IMR-90 (cell line): ENCODE measurements around the gene RAB43. TPM values are rescaled to one million over a fixed set of nuclear protein-coding genes. Genes with fewer than 3 reads are reported as not detected.

Experiments
- ATAC-seq: fragments of 200-7000 bp; cut with Tn5 transposase; 2 replicates; pipeline ENCODE4 v1.9.1; 2020; ENCODE audit warnings: low read depth, mild to moderate bottlenecking, moderate library complexity
- BruUV-seq: library from RNA; stranded (reverse); fragments of 400-500 nt; replicated peaks from 2 replicates; lab custom pipeline; 2021; lab: Mats Ljungman, UMichigan
- CTCF ChIA-PET: fragments of 300-600 bp; formaldehyde crosslinking; extraction: SDS; loops from one replicate; lab custom pipeline; 2021; ENCODE audit warnings: antibody characterized with exemption; lab: Yijun Ruan, JAX
- POLR2A ChIA-PET: fragments of 300-600 bp; sonication (Branson Sonifier 250); formaldehyde crosslinking; loops from one replicate; lab custom pipeline; 2022; ENCODE audit warnings: antibody characterized with exemption; ENCODE audit not compliant: unreplicated experiment; lab: Charles Lee
- DNase-seq: peaks from one replicate; pipeline ENCODE4 v3.0.0; 2013
- H2AFZ ChIP-seq: replicated peaks from 2 replicates; pipeline ENCODE3; 2013; ENCODE audit warnings: low read length, mild to moderate bottlenecking; ENCODE audit not compliant: poor library complexity
- H2AK5ac ChIP-seq: 2 replicates; pipeline ENCODE4 v1.6.1; 2013; ENCODE audit warnings: low read depth, low read length, inconsistent platforms
- H2AK9ac ChIP-seq: replicated peaks from 2 replicates; pipeline ENCODE3; 2013; ENCODE audit warnings: mild to moderate bottlenecking, low read depth, low read length, moderate library complexity; ENCODE audit not compliant: poor library complexity
- H2BK120ac ChIP-seq: 2 replicates; pipeline ENCODE4 v1.6.1; 2013; ENCODE audit warnings: low read depth, low read length, inconsistent platforms
- H2BK15ac ChIP-seq: 3 replicates; pipeline ENCODE4 v1.6.1; 2013; ENCODE audit warnings: low read depth, low read length, inconsistent platforms
- H2BK20ac ChIP-seq: 2 replicates; pipeline ENCODE4 v1.6.1; 2013; ENCODE audit warnings: low read depth, mild to moderate bottlenecking, inconsistent platforms, low read length, moderate library complexity
- H2BK5ac ChIP-seq: 2 replicates; pipeline ENCODE4 v1.6.1; 2013; ENCODE audit warnings: mild to moderate bottlenecking, low read depth, low read length, inconsistent platforms; ENCODE audit not compliant: poor library complexity, severe bottlenecking
- H3K14ac ChIP-seq: replicated peaks from 2 replicates; pipeline ENCODE4 v1.6.1; 2013; ENCODE audit warnings: low read depth, low read length, inconsistent platforms
- H3K18ac ChIP-seq: 2 replicates; pipeline ENCODE4 v1.6.1; 2013; ENCODE audit warnings: low read depth, low read length, control low read depth
- H3K23ac ChIP-seq: 2 replicates; pipeline ENCODE4 v1.6.1; 2013; ENCODE audit warnings: low read depth, low read length, inconsistent platforms
- H3K27ac ChIP-seq: 2 replicates; pipeline ENCODE4 v1.5.1; 2013; ENCODE audit warnings: mild to moderate bottlenecking, control low read depth, low read length; ENCODE audit not compliant: insufficient read depth
- H3K27me3 ChIP-seq: 2 replicates; pipeline ENCODE4 v1.6.1; 2013; ENCODE audit warnings: low read length; ENCODE audit not compliant: control insufficient read depth, insufficient read depth
- H3K36me3 ChIP-seq: 2 replicates; pipeline ENCODE4 v1.6.1; 2013; ENCODE audit warnings: low read length, mixed read lengths; ENCODE audit not compliant: control insufficient read depth, insufficient read depth
- H3K4ac ChIP-seq: 2 replicates; pipeline ENCODE4 v1.6.1; 2013; ENCODE audit warnings: low read depth, low read length, inconsistent platforms
- H3K4me1 ChIP-seq: 2 replicates; pipeline ENCODE4 v1.6.1; 2013; ENCODE audit warnings: low read length, mixed read lengths; ENCODE audit not compliant: control insufficient read depth, insufficient read depth
- H3K4me2 ChIP-seq: 2 replicates; pipeline ENCODE4 v1.6.1; 2013; ENCODE audit warnings: low read depth, mild to moderate bottlenecking, control low read depth, low read length, moderate library complexity
- H3K4me3 ChIP-seq: 2 replicates; pipeline ENCODE4 v1.5.1; 2013; ENCODE audit warnings: low read depth, mild to moderate bottlenecking, control low read depth, low read length, moderate library complexity; ENCODE audit not compliant: insufficient read depth
- H3K56ac ChIP-seq: 2 replicates; pipeline ENCODE4 v1.6.1; 2013; ENCODE audit warnings: low read length, inconsistent platforms; ENCODE audit not compliant: insufficient read depth; ENCODE audit errors: extremely low read depth
- H3K79me1 ChIP-seq, 2 experiments: 2 replicates each; pipeline ENCODE4 v1.6.1; 2013; ENCODE audit warnings: low read length in 2 of 2, inconsistent platforms in 1 of 2, low read depth in 1 of 2
- H3K9ac ChIP-seq: 2 replicates; pipeline ENCODE4 v1.6.1; 2013; ENCODE audit warnings: low read depth, low read length, control low read depth
- H3K9me1 ChIP-seq: 2 replicates; pipeline ENCODE4 v1.6.1; 2013; ENCODE audit warnings: low read length, inconsistent platforms; ENCODE audit not compliant: insufficient read depth
- H3K9me3 ChIP-seq: 2 replicates; pipeline ENCODE4 v1.6.1; 2013; ENCODE audit warnings: low read length; ENCODE audit not compliant: control insufficient read depth, insufficient read depth
- H4K20me1 ChIP-seq: 2 replicates; pipeline ENCODE4 v1.6.1; 2013; ENCODE audit warnings: low read length, inconsistent platforms; ENCODE audit not compliant: insufficient read depth
- H4K5ac ChIP-seq: 2 replicates; pipeline ENCODE4 v1.6.1; 2013; ENCODE audit warnings: mild to moderate bottlenecking, low read depth, low read length, control low read depth
- H4K8ac ChIP-seq, 2 experiments: 2 replicates each; pipeline ENCODE4 v1.6.1; 2013; ENCODE audit warnings: low read depth in 2 of 2, low read length in 2 of 2, control low read depth in 1 of 2, inconsistent platforms in 1 of 2
- H4K91ac ChIP-seq: 2 replicates; pipeline ENCODE4 v1.6.1; 2013; ENCODE audit warnings: low read depth, low read length, inconsistent platforms; ENCODE audit not compliant: insufficient read depth
- BHLHE40 ChIP-seq: fragments of 150-350 bp; IDR thresholded peaks from 2 replicates; pipeline ENCODE4 v1.6.1; 2016; ENCODE audit warnings: mild to moderate bottlenecking, low read depth, low read length
- CEBPB ChIP-seq: IDR thresholded peaks from 2 replicates; pipeline ENCODE4 v1.6.1; 2012; ENCODE audit warnings: low read depth, low read length, improper control_type of control experiment
- CHD1 ChIP-seq: IDR thresholded peaks from 2 replicates; pipeline ENCODE4 v1.6.1; 2012; ENCODE audit warnings: low read depth, low read length, improper control_type of control experiment
- MAFK ChIP-seq: IDR thresholded peaks from 2 replicates; pipeline ENCODE4 v1.6.1; 2012; ENCODE audit warnings: low read depth, low read length, improper control_type of control experiment
- MAZ ChIP-seq: IDR thresholded peaks from 2 replicates; pipeline ENCODE4 v1.6.1; 2012; ENCODE audit warnings: low read depth, mild to moderate bottlenecking, low read length, improper control_type of control experiment, moderate library complexity, borderline replicate concordance
- NFE2L2 ChIP-seq: fragments of 150-350 bp; IDR thresholded peaks from 2 replicates; pipeline ENCODE4 v1.6.1; 2016; ENCODE audit warnings: low read depth, mild to moderate bottlenecking, low read length
- RAD21 ChIP-seq: IDR thresholded peaks from 2 replicates; pipeline ENCODE4 v1.6.1; 2012; ENCODE audit warnings: low read length, improper control_type of control experiment
- RCOR1 ChIP-seq: IDR thresholded peaks from 2 replicates; pipeline ENCODE4 v1.6.1; 2012; ENCODE audit warnings: mild to moderate bottlenecking, low read length, improper control_type of control experiment; ENCODE audit not compliant: insufficient replicate concordance
- RFX5 ChIP-seq: IDR thresholded peaks from 2 replicates; pipeline ENCODE4 v1.8.0; 2012; ENCODE audit warnings: low read depth, mild to moderate bottlenecking, low read length, moderate library complexity
- SMC3 ChIP-seq: fragments of 150-350 bp; IDR thresholded peaks from 2 replicates; pipeline ENCODE4 v1.6.1; 2016; ENCODE audit warnings: low read depth, mild to moderate bottlenecking, antibody characterized with exemption, low read length, moderate library complexity
- USF2 ChIP-seq: fragments of 150-350 bp; IDR thresholded peaks from 2 replicates; pipeline ENCODE4 v1.6.1; 2017; ENCODE audit warnings: mild to moderate bottlenecking, antibody characterized with exemption, low read length, low read depth
- WGBS, 2 experiments: methylation state at CpG; one replicate each; pipeline versions ENCODE4 v1.1.5 to v1.1.7; 2013; ENCODE audit warnings: missing lambda C conversion rate in 2 of 2; ENCODE audit not compliant: insufficient read length in 1 of 2; ENCODE audit errors: extremely low coverage in 2 of 2; 5-methylcytosine and 5-hydroxymethylcytosine counted together
- dilution Hi-C: fragments of 300-500 bp; cut with HindIII; formaldehyde crosslinking; loops from one replicate; pipeline ENCODE4 v1.14.3; 2018; ENCODE audit warnings: low sequenced_read_pairs; ENCODE audit not compliant: unreplicated experiment
- in situ Hi-C: fragments of 300-500 bp; cut with MboI; formaldehyde crosslinking; loops from 3 replicates; pipeline ENCODE4 v1.14.3; 2019; ENCODE audit warnings: low sequenced_read_pairs, inconsistent platforms, mixed read lengths
- intact Hi-C: fragments of 100-400 bp; cut with micrococcal nuclease; formaldehyde crosslinking; loops from 2 replicates; pipeline ENCODE4 v1.10.0; 2022
- polyA plus RNA-seq, 3 experiments: library from polyadenylated mRNA; depleted of rRNA; stranded (reverse); fragments of >200 nt; gene quantifications; 2 replicates each; pipeline ENCODE4 v1.2.3, GENCODE V29; 2012; ENCODE audit warnings: low replicate concordance in 1 of 3
- total RNA-seq: library from RNA; depleted of rRNA; stranded (reverse); fragments of >200 nt; gene quantifications from 2 replicates; pipeline ENCODE4 v1.2.3, GENCODE V29; 2012
- TF ChIP-seq, protein P1 (sequence below): conservative IDR thresholded peaks from 2 replicates; pipeline ENCODE4 v1.5.1; 2012; ENCODE audit warnings: mild to moderate bottlenecking, low read depth, low read length, improper control_type of control experiment
- TF ChIP-seq, protein P2 (sequence below): fragments of 150-350 bp; IDR thresholded peaks from 2 replicates; pipeline ENCODE4 v1.6.1; 2016; ENCODE audit warnings: low read depth, mild to moderate bottlenecking, low read length, moderate library complexity, borderline replicate concordance

Gene RAB43
- total and polyA plus RNA-seq, 2 of the 4 experiments (the other 2 are of a cell fraction), result 9.9 to 14.0 TPM

DNA sequence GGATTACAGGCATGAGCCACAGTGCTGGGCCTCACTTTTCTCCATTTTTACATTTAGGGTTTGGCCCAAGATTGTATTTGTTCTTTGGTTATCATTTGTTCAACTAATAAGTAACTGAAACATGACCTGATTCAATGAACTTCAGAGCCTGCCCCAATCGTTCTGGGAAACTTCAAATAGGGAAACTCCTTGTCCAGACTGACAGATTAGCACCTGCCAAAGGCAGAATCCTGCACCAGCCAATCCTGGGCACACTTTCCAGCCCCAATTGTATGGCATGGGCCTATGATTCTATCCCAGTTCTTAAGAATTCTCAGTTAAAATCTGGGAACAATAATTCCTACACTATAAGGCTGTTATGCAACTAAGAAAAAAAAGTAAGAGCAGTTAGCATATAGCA, 18.3 kb upstream of the RAB43 start:
- dilution Hi-C loops (no loop called here), intact Hi-C loops (no loop called here), in situ Hi-C loops (no loop called here)
- H3K36me3 ChIP-seq, result peaks cover 23% of the 10 kb centered on the region
- no peak for DNase-seq
- H3K18ac ChIP-seq, result no peak overlapping the region
- no peak for ATAC-seq
- H3K9me1 ChIP-seq, result no peaks in the 10 kb centered on the region
- no peak overlapping the region for H3K14ac ChIP-seq
- H4K20me1 ChIP-seq, result no peaks in the 10 kb centered on the region
- H2BK5ac ChIP-seq, result no peak overlapping the region
- no peaks in the 10 kb centered on the region for H3K9me3 ChIP-seq
- no peak for TF ChIP-seq CHD1
- TF ChIP-seq MAZ, result no peak
- TF ChIP-seq USF2, result no peak
- TF ChIP-seq RFX5, result no peak
- TF ChIP-seq, protein P1, sequence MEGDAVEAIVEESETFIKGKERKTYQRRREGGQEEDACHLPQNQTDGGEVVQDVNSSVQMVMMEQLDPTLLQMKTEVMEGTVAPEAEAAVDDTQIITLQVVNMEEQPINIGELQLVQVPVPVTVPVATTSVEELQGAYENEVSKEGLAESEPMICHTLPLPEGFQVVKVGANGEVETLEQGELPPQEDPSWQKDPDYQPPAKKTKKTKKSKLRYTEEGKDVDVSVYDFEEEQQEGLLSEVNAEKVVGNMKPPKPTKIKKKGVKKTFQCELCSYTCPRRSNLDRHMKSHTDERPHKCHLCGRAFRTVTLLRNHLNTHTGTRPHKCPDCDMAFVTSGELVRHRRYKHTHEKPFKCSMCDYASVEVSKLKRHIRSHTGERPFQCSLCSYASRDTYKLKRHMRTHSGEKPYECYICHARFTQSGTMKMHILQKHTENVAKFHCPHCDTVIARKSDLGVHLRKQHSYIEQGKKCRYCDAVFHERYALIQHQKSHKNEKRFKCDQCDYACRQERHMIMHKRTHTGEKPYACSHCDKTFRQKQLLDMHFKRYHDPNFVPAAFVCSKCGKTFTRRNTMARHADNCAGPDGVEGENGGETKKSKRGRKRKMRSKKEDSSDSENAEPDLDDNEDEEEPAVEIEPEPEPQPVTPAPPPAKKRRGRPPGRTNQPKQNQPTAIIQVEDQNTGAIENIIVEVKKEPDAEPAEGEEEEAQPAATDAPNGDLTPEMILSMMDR, result no peak
- TF ChIP-seq NFE2L2, result no peak
- TF ChIP-seq MAFK, result no peak
- no peak for TF ChIP-seq RCOR1
- no peak for TF ChIP-seq SMC3
- no peak for TF ChIP-seq CEBPB
- no peak for TF ChIP-seq RAD21
- TF ChIP-seq, protein P2, sequence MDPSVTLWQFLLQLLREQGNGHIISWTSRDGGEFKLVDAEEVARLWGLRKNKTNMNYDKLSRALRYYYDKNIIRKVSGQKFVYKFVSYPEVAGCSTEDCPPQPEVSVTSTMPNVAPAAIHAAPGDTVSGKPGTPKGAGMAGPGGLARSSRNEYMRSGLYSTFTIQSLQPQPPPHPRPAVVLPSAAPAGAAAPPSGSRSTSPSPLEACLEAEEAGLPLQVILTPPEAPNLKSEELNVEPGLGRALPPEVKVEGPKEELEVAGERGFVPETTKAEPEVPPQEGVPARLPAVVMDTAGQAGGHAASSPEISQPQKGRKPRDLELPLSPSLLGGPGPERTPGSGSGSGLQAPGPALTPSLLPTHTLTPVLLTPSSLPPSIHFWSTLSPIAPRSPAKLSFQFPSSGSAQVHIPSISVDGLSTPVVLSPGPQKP, result no peak
- no peak for TF ChIP-seq BHLHE40
- ChIA-PET POLR2A (no interaction called here), CTCF (no interaction called here)
- no peak overlapping the region for H3K27ac ChIP-seq
- H3K4me2 ChIP-seq, result no peak overlapping the region
- no peak overlapping the region for H2BK15ac ChIP-seq
- H2AK5ac ChIP-seq, result no peak overlapping the region
- no peak overlapping the region for H4K8ac ChIP-seq
- no peak overlapping the region for H4K5ac ChIP-seq
- no peak overlapping the region for H4K91ac ChIP-seq
- BruUV-seq, result no TSS peak
- WGBS, 2 experiments, result no CpG with 5 or more reads among the region's 1 CpG
- H3K4ac ChIP-seq, result no peak overlapping the region
- H3K56ac ChIP-seq, result no peak overlapping the region
- no peak overlapping the region for H3K4me3 ChIP-seq
- no peak overlapping the region for H3K23ac ChIP-seq
- no peak overlapping the region for H3K9ac ChIP-seq
- H2AK9ac ChIP-seq, result no peak overlapping the region
- no peak overlapping the region for H2BK20ac ChIP-seq
- no peak overlapping the region for H2AFZ ChIP-seq
- no peaks in the 10 kb centered on the region for H3K79me1 ChIP-seq
- H3K4me1 ChIP-seq, result no peaks in the 10 kb centered on the region
- H2BK120ac ChIP-seq, result no peak overlapping the region
- no peaks in the 10 kb centered on the region for H3K27me3 ChIP-seq
